CD14-positive monocyte (primary cell): Measurements from ENCODE around the gene ZNF440. TPM values are rescaled to one million over a fixed set of nuclear protein-coding genes. Genes with fewer than 3 reads are reported as not detected.
A peak's percentile ranks its signal among the peaks of the same experiment; 100 is the strongest.

Experiments
- DNase-seq, 3 donors: peaks; one replicate each; pipeline ENCODE4 v3.0.0-alpha.2; 2011 to 2022
- H2AFZ ChIP-seq: 2 replicates; pipeline ENCODE4 v1.6.0; 2012; ENCODE audit warnings: mild to moderate bottlenecking, low read depth, low read length, inconsistent platforms; ENCODE audit not compliant: insufficient read depth, poor library complexity, severe bottlenecking
- H3K27ac ChIP-seq, 2 donors: 1 replicate in 1 of 2; 2 replicates in 1 of 2; pipeline ENCODE4 v1.5.1; 2012 to 2013; ENCODE audit warnings: low read length in 2 of 2, control low read depth in 1 of 2, inconsistent platforms in 1 of 2, low read depth in 1 of 2, mild to moderate bottlenecking in 1 of 2
- H3K27me3 ChIP-seq, 2 donors: one replicate each; pipeline versions ENCODE4 v1.6.0 to v1.6.1; 2011 to 2013; ENCODE audit warnings: low read length in 2 of 2; ENCODE audit not compliant: control insufficient read depth in 2 of 2, insufficient read depth in 2 of 2
- H3K36me3 ChIP-seq, 2 donors: replicated peaks in 1 of 2; 1 replicate in 1 of 2; 2 replicates in 1 of 2; pipeline versions ENCODE4 v1.5.1 to v1.6.1; 2012 to 2013; ENCODE audit warnings: low read length in 2 of 2, control low read depth in 1 of 2, inconsistent platforms in 1 of 2, mild to moderate bottlenecking in 1 of 2; ENCODE audit not compliant: insufficient read depth in 2 of 2, control insufficient read depth in 1 of 2
- H3K4me1 ChIP-seq, 2 donors: 1 replicate in 1 of 2; 2 replicates in 1 of 2; pipeline versions ENCODE4 v1.5.1 to v1.6.1; 2012 to 2013; ENCODE audit warnings: low read length in 2 of 2, control low read depth in 1 of 2, inconsistent platforms in 1 of 2, mild to moderate bottlenecking in 1 of 2, moderate library complexity in 1 of 2; ENCODE audit not compliant: insufficient read depth in 2 of 2, control insufficient read depth in 1 of 2
- H3K4me2 ChIP-seq: replicated peaks from 2 replicates; pipeline ENCODE3; 2012; ENCODE audit warnings: low read length, moderate library complexity, mild to moderate bottlenecking; ENCODE audit not compliant: poor library complexity, severe bottlenecking; ENCODE audit errors: extremely low read depth
- H3K4me3 ChIP-seq, 3 experiments: fragments of 200-600 bp in 1 of 3; sonication (generic) in 1 of 3; replicated peaks in 1 of 3; 1 replicate in 2 of 3; 2 replicates in 1 of 3; pipeline ENCODE4 v1.5.1; 2011 to 2013; ENCODE audit warnings: low read length in 3 of 3, mild to moderate bottlenecking in 3 of 3, control low read depth in 2 of 3, low read depth in 2 of 3, inconsistent platforms in 1 of 3, moderate library complexity in 1 of 3
- H3K79me2 ChIP-seq: 2 replicates; pipeline ENCODE4 v1.6.0; 2012; ENCODE audit warnings: mild to moderate bottlenecking, control low read depth, inconsistent platforms, low read length, moderate library complexity; ENCODE audit not compliant: insufficient read depth
- H3K9ac ChIP-seq: 2 replicates; pipeline ENCODE4 v1.6.0; 2017; ENCODE audit warnings: low read length, mild to moderate bottlenecking; ENCODE audit not compliant: insufficient read depth, poor library complexity, severe bottlenecking
- H3K9me3 ChIP-seq, 2 donors: replicated peaks in 1 of 2; 1 replicate in 1 of 2; 2 replicates in 1 of 2; pipeline versions ENCODE4 v1.5.1 to v1.6.1; 2012 to 2013; ENCODE audit warnings: low read length in 2 of 2, control low read depth in 1 of 2; ENCODE audit not compliant: control insufficient read depth in 1 of 2, insufficient read depth in 1 of 2
- H4K20me1 ChIP-seq: 2 replicates; pipeline ENCODE4 v1.6.0; 2012; ENCODE audit warnings: mild to moderate bottlenecking, low read length, control low read depth, moderate library complexity; ENCODE audit not compliant: insufficient read depth
- H3K27ac Mint-ChIP-seq, 7 donors: one replicate each; pipeline ENCODE4 v1.8.0; 2020; ENCODE audit warnings: mild to moderate bottlenecking in 7 of 7, mixed read lengths in 7 of 7, moderate library complexity in 6 of 7, inconsistent platforms in 2 of 7
- H3K27me3 Mint-ChIP-seq, 3 donors: one replicate each; pipeline ENCODE4 v1.8.0; 2021 to 2022; ENCODE audit warnings: low read depth in 3 of 3, mild to moderate bottlenecking in 3 of 3, mixed read lengths in 3 of 3, moderate library complexity in 3 of 3, inconsistent platforms in 1 of 3
- H3K36me3 Mint-ChIP-seq, 2 donors: one replicate each; pipeline ENCODE4 v1.8.0; 2020; ENCODE audit warnings: mixed read lengths in 2 of 2, inconsistent platforms in 1 of 2, mild to moderate bottlenecking in 1 of 2
- H3K4me1 Mint-ChIP-seq: one replicate; pipeline ENCODE4 v1.8.0; 2020; ENCODE audit warnings: mild to moderate bottlenecking, mixed read lengths
- H3K4me3 Mint-ChIP-seq, 2 donors: one replicate each; pipeline ENCODE4 v1.8.0; 2020; ENCODE audit warnings: mild to moderate bottlenecking in 2 of 2, mixed read lengths in 2 of 2, moderate library complexity in 1 of 2
- H3K9me3 Mint-ChIP-seq, 7 donors: one replicate each; pipeline ENCODE4 v1.8.0; 2020 to 2022; ENCODE audit warnings: mixed read lengths in 7 of 7, mild to moderate bottlenecking in 6 of 7, moderate library complexity in 6 of 7, inconsistent platforms in 2 of 7
- CTCF ChIP-seq: fragments of 200-600 bp; IDR thresholded peaks from one replicate; pipeline ENCODE4 v1.8.0; 2022; ENCODE audit warnings: antibody characterized with exemption, mild to moderate bottlenecking
- WGBS: methylation state at CpG from one replicate; pipeline ENCODE4 v1.1.5; 2013; ENCODE audit warnings: missing lambda C conversion rate; ENCODE audit not compliant: insufficient coverage; 5-methylcytosine and 5-hydroxymethylcytosine counted together
- intact Hi-C, 2 donors: fragments of 100-400 bp; cut with micrococcal nuclease; formaldehyde crosslinking; loops; one replicate each; pipeline versions ENCODE4 v1.15.0 to v1.15.1; 2023
- polyA plus RNA-seq, 3 donors: library from polyadenylated mRNA; depleted of rRNA in 1 of 3; unstranded in 2 of 3; stranded (reverse) in 1 of 3; fragments of 300-500 nt in 2 of 3; fragments of >200 nt in 1 of 3; fragmentation: Illumina TruSeq in 2 of 3; gene quantifications; 1 replicate in 2 of 3; 2 replicates in 1 of 3; pipeline ENCODE4 v1.2.3, GENCODE V29; 2012 to 2021

The ZNF440 gene
- polyA plus RNA-seq, 3 donors, result 2.4 to 4.1 (median 3.4) TPM

GRCh38 chr19:11853358-11853757 lies 39.3 kb downstream of the ZNF440 start:
- no peak overlapping the region for H3K4me3 Mint-ChIP-seq
- intact Hi-C loops, result no loop called here
- no peak for TF ChIP-seq CTCF
- Histone ChIP-seq H3K79me2 (peaks cover 46% of the 10 kb centered on the region), H3K27me3 (no peaks in the 10 kb centered on the region), H3K4me1 (peaks cover 11 to 15% of the 10 kb centered on the region in 2 donors), H3K9me3 (peaks cover 72 to 75% of the 10 kb centered on the region in 2 donors), H4K20me1 (no peaks in the 10 kb centered on the region), H2AFZ (no peak overlapping the region), H3K4me2 (no peak overlapping the region), H3K27ac (no peak overlapping the region), H3K9ac (no peak overlapping the region), H3K36me3 (peaks cover 0 to 36% of the 10 kb centered on the region in 2 donors), H3K4me3 (peak overlapping the region in 1 of 3 experiments; percentile 14)
- peaks cover 0 to 2% (median under 1%) of the 10 kb centered on the region in 3 donors for H3K27me3 Mint-ChIP-seq
- H3K4me1 Mint-ChIP-seq, result peaks cover 14% of the 10 kb centered on the region
- peaks cover 42 to 82% (median 72%) of the 10 kb centered on the region in 7 donors for H3K9me3 Mint-ChIP-seq
- WGBS, result 100% methylated on average over 2 of the region's 3 CpGs
- H3K27ac Mint-ChIP-seq, result no peak overlapping the region
- H3K36me3 Mint-ChIP-seq, result peaks cover 7 to 41% of the 10 kb centered on the region in 2 donors
- DNase-seq, result no peak

GRCh38 chr19:11856596-11857250 lies 42.6 kb downstream of the ZNF440 start:
- TF ChIP-seq CTCF, result no peak
- no peaks in the 10 kb centered on the region for H3K4me1 ChIP-seq
- H3K27me3 ChIP-seq, result no peaks in the 10 kb centered on the region
- WGBS, result 98% methylated on average over 7 of the region's 12 CpGs
- H3K36me3 Mint-ChIP-seq, result peaks cover 8 to 38% of the 10 kb centered on the region in 2 donors
- H3K9me3 Mint-ChIP-seq, result peaks cover 46 to 95% (median 87%) of the 10 kb centered on the region in 7 donors
- no peak overlapping the region for H3K9ac ChIP-seq
- H3K4me2 ChIP-seq, result no peak overlapping the region
- no peak overlapping the region for H3K4me3 ChIP-seq
- H3K36me3 ChIP-seq, result peaks cover 0 to 42% of the 10 kb centered on the region in 2 donors
- no peaks in the 10 kb centered on the region for H3K4me1 Mint-ChIP-seq
- H3K27me3 Mint-ChIP-seq, result peaks cover 0 to 2% (median 0%) of the 10 kb centered on the region in 3 donors
- no peak overlapping the region for H3K27ac ChIP-seq
- no peak overlapping the region for H3K27ac Mint-ChIP-seq
- no peak overlapping the region for H2AFZ ChIP-seq
- no peak for DNase-seq
- peaks cover 83 to 97% of the 10 kb centered on the region in 2 donors for H3K9me3 ChIP-seq
- no peak overlapping the region for H3K4me3 Mint-ChIP-seq
- no peaks in the 10 kb centered on the region for H4K20me1 ChIP-seq
- H3K79me2 ChIP-seq, result peaks cover 25% of the 10 kb centered on the region
- intact Hi-C loops, result no loop called here
